DMS53 treated with DMSO at 0.1 percent for 48 hours (cell line): Measurements from ENCODE around the gene ATP13A4.
"Not testable (repeated sequence)": the region's sequence is repeated elsewhere in the genome, so short reads cannot be mapped to it uniquely, and the experiment has no call there.

ENCODE experiments used
- DNase-seq: peaks from one replicate; lab custom pipeline; 2025; ENCODE audit not compliant: unreplicated experiment; lab: John Stamatoyannopoulos, UW

The ATP13A4 gene

DNA sequence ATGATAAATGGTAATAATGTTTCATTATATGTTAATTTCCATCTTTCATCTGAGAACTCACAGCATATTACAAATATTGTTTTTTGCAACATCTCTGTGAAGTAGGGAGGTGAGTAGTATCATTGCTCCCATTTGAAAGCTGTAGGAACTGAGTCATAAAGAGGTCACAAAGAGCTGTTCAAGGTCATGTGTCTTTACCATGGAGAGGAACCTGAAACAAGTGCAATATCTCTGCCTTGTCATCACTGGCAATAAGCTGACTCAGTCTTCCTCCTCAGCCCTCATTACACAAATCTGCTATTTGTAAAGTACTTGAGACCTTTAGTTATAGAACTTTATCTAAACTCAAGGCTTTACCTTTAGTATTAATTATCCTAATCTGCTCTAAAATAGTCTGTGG is 4.4 kb upstream of the ATP13A4 start:
- DNase-seq, result no peak

DNA sequence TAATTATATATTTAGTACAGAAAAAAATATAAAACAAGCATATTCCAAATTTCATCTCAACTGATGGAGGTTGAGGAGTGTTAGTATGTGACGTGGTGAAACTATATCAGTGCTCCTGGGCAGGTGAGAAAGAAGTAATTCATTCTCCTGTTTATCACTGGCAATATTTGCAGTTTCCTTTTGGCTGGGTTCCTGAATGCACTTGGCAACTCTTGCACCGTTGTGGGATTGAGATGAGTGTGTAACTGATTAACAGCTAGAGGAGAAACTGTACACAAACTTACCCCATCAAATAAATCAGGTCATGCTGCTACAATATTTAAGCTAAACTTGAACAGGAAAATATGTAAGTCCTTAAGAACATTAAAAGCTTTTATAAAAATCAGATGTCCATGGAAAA is 2.1 kb upstream of the ATP13A4 start:
- peak; percentile 30 for DNase-seq

GRCh38 chr3:193553586-193553985 is 1.1 kb downstream of the ATP13A4 start:
- DNase-seq, result no peak

GRCh38 chr3:193552923-193553322 is 1.8 kb downstream of the ATP13A4 start:
- DNase-seq, result no peak

DNA sequence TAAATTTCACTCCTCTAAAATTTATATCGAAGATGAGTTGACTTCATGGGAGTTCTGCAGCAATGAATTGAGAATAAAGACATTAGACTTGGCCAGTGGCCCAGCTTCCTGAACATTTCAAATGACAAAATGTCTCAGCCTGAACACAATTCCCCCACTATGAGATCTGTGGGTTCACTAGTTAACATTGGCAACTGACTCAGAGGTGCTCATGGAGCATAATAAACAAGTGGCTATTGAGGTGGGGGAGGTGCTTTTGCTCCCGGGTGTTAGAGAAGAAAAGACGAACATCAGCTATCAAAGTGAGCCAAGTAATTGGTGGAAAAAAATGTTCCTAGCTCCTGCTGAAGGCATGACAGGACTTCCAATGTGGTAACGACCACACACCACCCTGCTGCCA is 6.3 kb downstream of the ATP13A4 start:
- DNase-seq, result no peak

DNA sequence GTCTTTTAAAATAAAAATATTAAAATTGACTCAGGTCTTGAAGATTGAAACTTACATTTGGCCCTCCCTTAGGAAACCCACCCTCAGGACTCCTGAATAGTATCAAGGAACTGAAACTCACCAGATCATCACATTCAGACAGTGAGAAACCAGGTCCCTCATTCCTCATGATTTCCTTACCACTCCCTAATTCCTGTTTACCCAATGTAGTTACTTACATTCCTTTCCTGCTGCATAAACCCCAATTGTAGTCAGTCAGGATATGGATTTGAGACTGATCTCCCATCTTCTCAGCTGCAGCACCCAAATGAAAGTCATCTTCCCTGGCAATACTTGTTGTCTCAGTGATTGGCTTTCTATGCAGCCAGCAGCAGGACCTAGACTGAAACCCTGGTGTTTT is 8.6 kb downstream of the ATP13A4 start:
- no peak for DNase-seq

DNA sequence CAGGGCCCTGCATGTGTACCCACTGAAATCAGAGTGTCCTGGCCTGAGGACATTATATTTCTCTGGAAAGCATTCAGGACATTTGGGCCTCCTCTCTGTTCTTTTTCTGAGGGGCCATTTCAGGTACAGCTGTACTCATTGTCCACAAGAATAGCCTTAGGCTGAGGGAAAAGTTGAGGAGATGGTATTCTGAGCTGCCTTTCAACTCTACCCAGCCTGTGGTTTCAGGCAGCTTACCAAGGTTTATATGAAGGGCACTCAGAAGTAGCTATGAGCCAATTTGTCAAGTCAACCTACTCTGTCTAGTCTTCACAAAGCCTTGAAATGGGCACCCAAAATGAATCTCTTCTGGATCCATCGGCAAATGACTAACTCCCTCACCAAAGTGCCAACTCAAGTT is 9.4 kb downstream of the ATP13A4 start:
- DNase-seq, result no peak

GRCh38 chr3:193544289-193544688 is 10.4 kb downstream of the ATP13A4 start:
- DNase-seq, result no peak

GRCh38 chr3:193530231-193531165 is 24.2 kb downstream of the ATP13A4 start:
- DNase-seq, result no peak

DNA sequence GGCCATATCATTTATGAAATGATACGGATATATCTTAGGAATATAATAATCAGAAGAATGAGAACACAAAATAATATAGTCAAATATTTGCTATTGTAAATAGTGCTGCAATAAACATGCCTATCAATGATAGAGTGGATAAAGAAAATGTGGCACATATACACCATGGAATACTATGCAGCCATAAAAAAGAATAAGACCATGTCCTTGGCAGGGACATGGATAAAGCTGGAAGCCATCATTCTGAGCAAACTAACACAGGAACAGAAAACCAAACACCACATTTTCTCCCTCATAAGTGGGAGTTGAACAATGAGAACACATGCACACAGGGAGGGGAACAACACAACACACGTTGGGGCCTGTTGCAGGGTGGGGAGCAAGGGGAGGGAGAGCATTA is 28.6 kb downstream of the ATP13A4 start:
- not testable (repeated sequence) for DNase-seq

DNA sequence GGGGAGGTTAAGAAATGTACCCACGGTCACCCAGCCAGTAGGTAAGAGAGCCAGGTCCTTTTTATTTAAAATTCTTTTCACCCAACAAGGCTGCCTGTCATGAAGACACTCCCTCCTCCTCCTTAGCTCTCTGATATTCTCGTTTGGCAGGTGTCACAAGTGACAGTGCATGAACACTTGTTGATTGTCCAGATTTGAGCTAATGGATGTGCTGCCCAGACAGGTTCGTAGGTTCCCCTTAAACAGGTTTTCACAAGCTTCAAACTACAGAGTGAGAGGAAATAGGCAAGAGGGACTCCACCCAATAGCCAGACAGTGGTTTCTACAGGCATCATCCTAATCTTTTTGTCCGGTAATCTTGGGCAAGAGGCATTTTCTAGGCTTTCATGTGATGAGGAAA is 32.2 kb downstream of the ATP13A4 start:
- DNase-seq, result no peak

DNA sequence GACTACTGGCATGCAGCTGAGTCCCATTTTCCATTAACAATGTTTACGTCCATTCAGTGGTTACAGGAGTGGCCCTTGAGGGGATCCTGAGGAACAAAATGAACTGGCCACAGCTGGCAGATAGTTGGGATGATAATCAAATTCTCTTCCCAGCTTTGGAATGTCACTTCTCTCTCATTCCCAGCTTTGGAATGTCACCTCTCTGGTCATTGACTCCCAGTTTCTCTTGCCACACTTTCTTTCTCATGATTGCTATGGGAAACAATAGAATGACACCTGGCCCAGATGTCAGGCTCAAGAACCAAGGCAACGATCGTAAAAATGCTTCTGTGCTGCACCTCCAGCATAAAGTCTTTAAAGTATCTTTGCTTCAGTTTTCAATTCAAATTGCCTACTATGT is 34.0 kb downstream of the ATP13A4 start:
- DNase-seq, result no peak

DNA sequence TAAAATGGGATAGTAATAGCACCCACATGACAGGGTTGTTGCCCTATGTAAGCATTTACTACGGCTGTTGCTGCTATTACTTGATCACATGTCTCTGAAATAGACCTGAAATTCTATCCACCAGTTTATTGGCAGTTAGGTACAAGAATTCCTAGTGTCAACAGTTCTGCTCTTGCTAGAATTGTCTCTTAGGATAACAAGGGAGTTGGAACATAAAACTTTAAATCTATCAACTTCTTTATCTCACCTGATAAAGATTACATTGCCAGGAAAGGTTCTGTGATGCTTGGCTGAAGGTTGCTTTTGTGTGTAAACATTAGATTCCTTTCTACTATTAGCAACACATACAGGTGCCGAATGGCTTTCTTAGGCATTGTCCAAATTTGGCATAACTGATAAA is 38.7 kb downstream of the ATP13A4 start:
- DNase-seq, result no peak

DNA sequence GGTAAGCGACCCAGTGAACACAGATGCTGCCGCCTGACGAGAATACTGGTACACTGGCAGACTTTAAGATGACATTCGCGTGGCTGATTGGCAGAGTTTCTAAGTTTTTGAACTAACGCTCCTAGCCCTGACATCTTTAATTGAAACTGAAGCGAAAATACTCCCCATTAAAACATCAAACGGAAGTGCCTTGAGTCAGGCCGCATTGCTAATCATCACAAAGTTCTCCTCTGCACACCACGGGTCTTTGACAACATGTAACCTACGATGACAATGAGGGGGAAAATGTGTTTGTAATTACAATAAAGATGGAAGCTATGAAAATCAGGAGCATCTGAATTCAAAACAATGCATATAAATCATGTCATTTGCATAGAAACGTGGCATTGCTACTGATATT is 44.5 kb downstream of the ATP13A4 start:
- DNase-seq, result no peak

- no peak for DNase-seq
Measured at GRCh38 chr3:193509103-193509965, 45.4 kb downstream of the ATP13A4 start.

GRCh38 chr3:193508108-193508507 is 46.6 kb downstream of the ATP13A4 start:
- DNase-seq, result no peak

DNA sequence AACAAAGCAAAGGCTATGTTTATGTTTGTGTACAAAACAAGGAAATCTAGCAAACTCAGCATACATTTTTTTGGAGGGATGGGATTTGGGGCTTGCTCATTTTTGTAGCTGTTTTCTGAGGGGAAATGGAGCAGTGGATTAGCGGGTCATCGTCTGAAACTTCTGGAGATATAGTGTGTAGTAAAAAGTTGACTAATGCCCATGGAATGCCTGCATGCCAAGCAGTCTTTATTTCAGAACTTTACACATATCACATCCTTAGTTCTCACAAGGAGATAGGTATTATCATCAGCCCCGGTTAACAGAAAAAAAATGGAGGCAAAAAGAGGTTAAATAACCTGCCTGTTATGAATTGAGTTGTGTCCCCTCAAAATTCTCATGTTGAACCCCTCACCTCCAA is 47.1 kb downstream of the ATP13A4 start:
- no peak for DNase-seq

DNA sequence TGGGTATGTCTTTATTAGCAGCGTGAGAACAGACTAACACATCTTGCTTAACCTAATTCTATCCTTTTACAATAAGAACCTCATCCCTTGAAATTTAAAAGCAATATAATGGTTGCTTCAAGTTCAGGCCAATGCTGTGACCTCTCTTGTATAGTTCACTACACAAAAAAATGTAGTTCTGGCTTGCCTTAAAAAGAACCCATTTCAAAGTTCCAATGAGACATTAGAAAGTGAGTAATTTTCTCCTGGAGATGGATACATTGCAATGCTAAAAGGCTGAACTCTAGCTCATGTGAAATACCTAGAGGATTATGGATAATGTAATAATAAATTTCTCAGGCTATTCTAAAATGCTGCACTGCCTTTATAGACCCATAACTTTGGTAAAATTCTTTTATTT is 47.8 kb downstream of the ATP13A4 start:
- DNase-seq, result no peak

DNA sequence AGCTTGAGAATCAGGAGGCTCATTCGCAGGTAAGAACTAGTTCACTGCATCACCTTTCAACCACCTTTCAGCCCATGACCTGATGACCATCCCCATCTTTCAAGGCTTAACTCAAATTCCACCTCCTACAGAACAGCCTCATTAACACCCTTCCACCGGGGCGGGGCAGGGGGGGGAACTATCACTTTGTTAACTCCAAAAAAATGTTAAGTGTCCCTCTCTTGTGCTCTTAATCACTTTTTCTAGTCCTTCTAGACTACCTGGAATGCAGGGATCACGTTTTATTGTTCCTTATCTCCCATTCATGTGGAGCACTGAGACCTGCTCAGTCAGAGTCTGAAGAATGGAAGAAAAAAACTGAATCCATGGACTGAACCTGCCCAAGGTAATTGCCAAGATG is 51.8 kb downstream of the ATP13A4 start:
- no peak for DNase-seq

GRCh38 chr3:193499801-193500485 is 54.8 kb downstream of the ATP13A4 start:
- DNase-seq, result no peak

GRCh38 chr3:193499136-193499770 is 55.4 kb downstream of the ATP13A4 start:
- DNase-seq, result no peak
